Thyroid gland (tissue), 4 donors: ENCODE data around the gene RORB.

ENCODE experiments used
- CTCF ChIP-seq, 6 experiments: fragments of 200-600 bp in 3 of 6; fragments of 450-650 bp in 3 of 6; sonication (generic) in 3 of 6; IDR thresholded peaks; one replicate each; pipeline ENCODE4 v1.5.1; 2016 to 2019; ENCODE audit warnings: antibody characterized with exemption in 6 of 6, mild to moderate bottlenecking in 2 of 6, inconsistent platforms in 1 of 6, moderate library complexity in 1 of 6
- POLR2A ChIP-seq, 2 donors: fragments of 450-650 bp; IDR thresholded peaks; one replicate each; pipeline ENCODE4 v1.6.1; 2017; ENCODE audit warnings: antibody characterized with exemption in 2 of 2, mild to moderate bottlenecking in 2 of 2, moderate library complexity in 1 of 2

- TF ChIP-seq CTCF (IDR thresholded peaks at IDR 0.05), result no peak
- peak in 1 of 2 donors; percentile 67 for TF ChIP-seq POLR2A (IDR thresholded peaks at IDR 0.05)
Observed at GRCh38 chr9:74496819-74497747, at the start of gene RORB.
